Fibroblast of the aortic adventitia (primary cell): ENCODE results near the gene ALPK3. TPM values are rescaled to one million over a fixed set of nuclear protein-coding genes. Genes with fewer than 3 reads are reported as not detected.

Experiments used
- DNase-seq: peaks from one replicate; pipeline ENCODE4 v3.0.0-alpha.2; 2010; ENCODE audit warnings: low read depth
- H3K4me3 ChIP-seq: 2 replicates; pipeline ENCODE4 v1.5.1; 2011; ENCODE audit warnings: low read depth, mild to moderate bottlenecking, control low read depth, low read length, moderate library complexity
- CTCF ChIP-seq: IDR thresholded peaks from 2 replicates; pipeline ENCODE4 v1.5.1; 2011; ENCODE audit warnings: mild to moderate bottlenecking, low read length, control low read depth, inconsistent platforms; ENCODE audit not compliant: insufficient read depth
- total RNA-seq: library from RNA; depleted of rRNA; stranded (reverse); fragments of >200 nt; gene quantifications from 2 replicates; pipeline ENCODE4 v1.2.3, GENCODE V29; 2012; ENCODE audit warnings: low replicate concordance

Gene ALPK3
- total RNA-seq, 1 donor: 0.18 TPM

- no peak for TF ChIP-seq CTCF
- no peak overlapping the region for H3K4me3 ChIP-seq
- DNase-seq: peak; percentile 40
These were observed 19.9 kb upstream of the ALPK3 start for GRCh38 chr15:84797212-84797611.

- TF ChIP-seq CTCF: no peak
- no peak for DNase-seq
- no peak overlapping the region for H3K4me3 ChIP-seq
These were observed 19.4 kb upstream of the ALPK3 start for GRCh38 chr15:84797801-84798200.

GRCh38 chr15:84798436-84798946, 18.7 kb upstream of the ALPK3 start:
- DNase-seq: no peak
- no peak overlapping the region for H3K4me3 ChIP-seq
- TF ChIP-seq CTCF: no peak

GRCh38 chr15:84799511-84800187, 17.5 kb upstream of the ALPK3 start:
- no peak for DNase-seq
- no peak for TF ChIP-seq CTCF
- no peak overlapping the region for H3K4me3 ChIP-seq

- no peak for TF ChIP-seq CTCF
- H3K4me3 ChIP-seq: no peak overlapping the region
- no peak for DNase-seq
These were observed 16.8 kb upstream of the ALPK3 start for GRCh38 chr15:84800365-84800806.

- no peak for DNase-seq
- no peak for TF ChIP-seq CTCF
- no peak overlapping the region for H3K4me3 ChIP-seq
These were observed 12.9 kb upstream of the ALPK3 start for GRCh38 chr15:84804005-84804900.
